ENCODE measurements around the gene CACFD1. TPM values are rescaled to one million over a fixed set of nuclear protein-coding genes. Genes with fewer than 3 reads are reported as not detected.

The CACFD1 gene
- total and polyA plus RNA-seq, 9 of the 15 experiments (the other 6 are each of a cell fraction or from before 2014, with no cell fraction given): 0.11 to 1.4 (median 1.1) TPM; not detected in 2

- TF ChIP-seq E2F4 (CRISPR knock-in tag; IDR thresholded peaks at IDR 0.05; ENCODE audit: low read depth): no peak
- no peak for TF ChIP-seq ZNF280A (IDR thresholded peaks at IDR 0.05; ENCODE audit: low read depth, partially characterized antibody)
- no peak for TF ChIP-seq SRSF1 (IDR thresholded peaks at IDR 0.05; ENCODE audit: low read depth, low read length)
Observed at GRCh38 chr9:133453651-133454050, 6.1 kb upstream of the CACFD1 start (continued).

- Histone ChIP-seq H3K9me1 (ENCODE audit: control insufficient read depth, insufficient read depth, low read length) (peaks cover 11% of the 10 kb centered on the region), H3K4me2 (ENCODE audit: insufficient read depth, low read length) (no peak overlapping the region), H3K36me3 (ENCODE audit: control insufficient read depth, insufficient read depth, low read length) (no peaks in the 10 kb centered on the region), H2AFZ (ENCODE audit: low read depth, low read length) (no peak overlapping the region), H3K79me2 (ENCODE audit: control insufficient read depth, insufficient read depth, low read length) (no peaks in the 10 kb centered on the region), H3K27me3 (ENCODE audit: control insufficient read depth in 2 of 2, insufficient read depth in 2 of 2, low read length in 2 of 2) (peaks cover 22 to 70% of the 10 kb centered on the region in 2 experiments; a peak in 4 of 5 replicates), H3K9me3 (replicated peaks; ENCODE audit: control insufficient read depth, insufficient read depth, low read depth, low read length) (no peaks in the 10 kb centered on the region), H3K27ac (ENCODE audit: extremely low read depth, low read depth, low read length) (no peak overlapping the region), H3K9ac (ENCODE audit: insufficient read depth in 1 of 2, low read depth in 2 of 2, low read length in 2 of 2) (no peak overlapping the region; a peak in 1 of 4 replicates), H3K4me1 (replicated peaks in 1 of 2; ENCODE audit: control insufficient read depth in 2 of 2, insufficient read depth in 2 of 2, low read length in 2 of 2) (peaks cover 5 to 29% of the 10 kb centered on the region in 2 experiments; a peak in 3 of 5 replicates), H4K20me1 (replicated peaks; ENCODE audit: control insufficient read depth, insufficient read depth, low read length) (peaks cover 11% of the 10 kb centered on the region), H3K4me3 (no peak overlapping the region)
- ChIA-PET POLR2A (interaction anchor here (1.1 kb wide), 2 partner anchors 12 to 37 kb away, joined by 3 read pairs; partner anchors contain the start of gene REXO4), CTCF (ENCODE audit: low intra/inter-chr PET ratio) (no interaction called here)
- no peak for ATAC-seq
- WGBS (ENCODE audit: insufficient coverage, low coverage, missing lambda C conversion rate): 13% methylated on average over 16 of the region's 19 CpGs
- DNase-seq (ENCODE audit: extremely low read depth in 1 of 4, low spot score in 3 of 4): no peak
- FAIRE-seq: no peak
- BruUV-seq (replicated peaks): no TSS peak
- in situ Hi-C loops (cut with MboI): no loop called here
- intact Hi-C loops (cut with micrococcal nuclease): no loop called here
- TF ChIP-seq TAF9B (IDR thresholded peaks at IDR 0.05; ENCODE audit: partially characterized antibody) (no peak), RAD51 (IDR thresholded peaks at IDR 0.05; ENCODE audit: borderline replicate concordance, low read depth) (no peak), ZBTB34 (CRISPR knock-in tag; IDR thresholded peaks at IDR 0.05) (no peak), NELFE (IDR thresholded peaks at IDR 0.05; ENCODE audit: insufficient read depth, insufficient read length) (no peak), RB1 (IDR thresholded peaks at IDR 0.05; ENCODE audit: low read depth) (no peak), ATF6 (CRISPR knock-in tag; IDR thresholded peaks at IDR 0.05) (no peak), BCL6 (CRISPR knock-in tag; IDR thresholded peaks at IDR 0.05) (no peak), KAT8 (IDR thresholded peaks at IDR 0.05; ENCODE audit: low read depth) (no peak)
Observed at GRCh38 chr9:133454325-133454724, 5.5 kb upstream of the CACFD1 start.
